Neural cell (in vitro differentiated cells): Measurements from ENCODE around the gene HOXC10. TPM values are rescaled to one million over a fixed set of nuclear protein-coding genes. Genes with fewer than 3 reads are reported as not detected.

Source experiments
- H2AFZ ChIP-seq: fragments of 200-600, 300-800 bp; sonication (generic), shearing (Covaris generic); 2 replicates; pipeline ENCODE4 v1.6.0; 2014; ENCODE audit warnings: low read depth, mild to moderate bottlenecking, antibody characterized with exemption, low read length, moderate library complexity
- H3F3A ChIP-seq: fragments of 200-600 bp; shearing (Covaris generic); 2 replicates; pipeline ENCODE4 v1.6.1; 2016; ENCODE audit warnings: mild to moderate bottlenecking, moderate library complexity, mixed read lengths, antibody characterized with exemption, low read length; ENCODE audit not compliant: insufficient read depth, poor library complexity, severe bottlenecking
- H3K27ac ChIP-seq: fragments of 200-600, 300-800 bp; sonication (generic), shearing (Covaris generic); 2 replicates; pipeline ENCODE4 v1.5.1; 2014; ENCODE audit warnings: mild to moderate bottlenecking, low read length, moderate library complexity
- H3K27me3 ChIP-seq: fragments of 300-800, 200-600 bp; sonication (generic), shearing (Covaris generic); 2 replicates; pipeline ENCODE4 v1.6.0; 2014; ENCODE audit warnings: mild to moderate bottlenecking, low read depth, low read length, moderate library complexity; ENCODE audit not compliant: insufficient read depth
- H3K36me3 ChIP-seq: fragments of 300-800, 200-600 bp; sonication (generic), shearing (Covaris generic); 2 replicates; pipeline ENCODE4 v1.5.1; 2014; ENCODE audit warnings: mild to moderate bottlenecking, antibody characterized with exemption, low read length, moderate library complexity; ENCODE audit not compliant: insufficient read depth
- H3K4me2 ChIP-seq: fragments of 300-800, 200-600 bp; sonication (generic), shearing (Covaris generic); 2 replicates; pipeline ENCODE4 v1.6.0; 2014; ENCODE audit warnings: mild to moderate bottlenecking, low read length
- H3K4me3 ChIP-seq: fragments of 300-800, 200-600 bp; sonication (generic), shearing (Covaris generic); 2 replicates; pipeline ENCODE4 v1.5.1; 2014; ENCODE audit warnings: mild to moderate bottlenecking, low read length, moderate library complexity
- H3K79me2 ChIP-seq: fragments of 200-600 bp; shearing (Covaris generic); replicated peaks from 2 replicates; pipeline ENCODE4 v1.6.0; 2014; ENCODE audit warnings: mild to moderate bottlenecking, low read length, moderate library complexity; ENCODE audit not compliant: insufficient read depth
- H3K9ac ChIP-seq: fragments of 300-800, 200-600 bp; sonication (generic), shearing (Covaris generic); 2 replicates; pipeline ENCODE4 v1.6.1; 2016; ENCODE audit warnings: mild to moderate bottlenecking, low read length, mixed read lengths
- H3K9me2 ChIP-seq: fragments of 200-600 bp; shearing (Covaris generic); 2 replicates; pipeline ENCODE4 v1.6.1; 2016; ENCODE audit warnings: mild to moderate bottlenecking, low read length, mixed read lengths; ENCODE audit not compliant: insufficient read depth
- H3K9me3 ChIP-seq: fragments of 200-600, 300-800 bp; sonication (generic), shearing (Covaris generic); 2 replicates; pipeline ENCODE4 v1.6.1; 2016; ENCODE audit warnings: mild to moderate bottlenecking, mixed run types, low read length, moderate library complexity, mixed read lengths
- H4K20me1 ChIP-seq: fragments of 200-600 bp; shearing (Covaris generic); 2 replicates; pipeline ENCODE4 v1.6.1; 2016; ENCODE audit warnings: mild to moderate bottlenecking, mixed run types; ENCODE audit not compliant: insufficient read depth
- CTCF ChIP-seq: fragments of 450-650 bp; IDR thresholded peaks from 2 replicates; pipeline ENCODE4 v1.5.1; 2014; ENCODE audit warnings: antibody characterized with exemption, mild to moderate bottlenecking, moderate library complexity; ENCODE audit not compliant: poor library complexity, severe bottlenecking
- EP300 ChIP-seq: fragments of 450-650 bp; conservative IDR thresholded peaks from 2 replicates; pipeline ENCODE4 v1.6.1; 2014; ENCODE audit warnings: antibody characterized with exemption, mild to moderate bottlenecking, moderate library complexity; ENCODE audit not compliant: poor library complexity, severe bottlenecking
- EZH2 ChIP-seq: fragments of 200-600, 300-800 bp; shearing (Covaris generic), sonication (generic); IDR thresholded peaks from 2 replicates; pipeline ENCODE4 v1.6.1; 2014; ENCODE audit warnings: antibody characterized with exemption, low read length, borderline replicate concordance, mild to moderate bottlenecking; ENCODE audit not compliant: insufficient read depth, poor library complexity, severe bottlenecking
- MXI1 ChIP-seq: fragments of 450-650 bp; conservative IDR thresholded peaks from 2 replicates; pipeline ENCODE4 v1.6.1; 2014; ENCODE audit warnings: antibody characterized with exemption, mild to moderate bottlenecking; ENCODE audit not compliant: poor library complexity, severe bottlenecking
- POLR2AphosphoS5 ChIP-seq: IDR thresholded peaks from 2 replicates; pipeline ENCODE4 v1.6.1; 2012
- RAD21 ChIP-seq: fragments of 450-650 bp; conservative IDR thresholded peaks from 2 replicates; pipeline ENCODE4 v1.6.1; 2014; ENCODE audit warnings: antibody characterized with exemption, mild to moderate bottlenecking, moderate library complexity
- SMC3 ChIP-seq: fragments of 450-650 bp; conservative IDR thresholded peaks from 2 replicates; pipeline ENCODE4 v1.6.1; 2014; ENCODE audit warnings: antibody characterized with exemption, mild to moderate bottlenecking, moderate library complexity; ENCODE audit not compliant: poor library complexity
- TAF1 ChIP-seq: IDR thresholded peaks from 2 replicates; pipeline ENCODE4 v1.6.1; 2012; ENCODE audit warnings: low read depth
- polyA plus RNA-seq: library from polyadenylated mRNA; depleted of rRNA; stranded (reverse); fragments of >200 nt; gene quantifications from 2 replicates; pipeline ENCODE4 v1.2.3, GENCODE V29; 2014
- TF ChIP-seq, protein P1 (sequence below): IDR thresholded peaks from 2 replicates; pipeline ENCODE4 v1.6.1; 2012; ENCODE audit warnings: borderline replicate concordance

HOXC10 gene
- polyA plus RNA-seq, 1 donor from 2014 or later: not detected

DNA sequence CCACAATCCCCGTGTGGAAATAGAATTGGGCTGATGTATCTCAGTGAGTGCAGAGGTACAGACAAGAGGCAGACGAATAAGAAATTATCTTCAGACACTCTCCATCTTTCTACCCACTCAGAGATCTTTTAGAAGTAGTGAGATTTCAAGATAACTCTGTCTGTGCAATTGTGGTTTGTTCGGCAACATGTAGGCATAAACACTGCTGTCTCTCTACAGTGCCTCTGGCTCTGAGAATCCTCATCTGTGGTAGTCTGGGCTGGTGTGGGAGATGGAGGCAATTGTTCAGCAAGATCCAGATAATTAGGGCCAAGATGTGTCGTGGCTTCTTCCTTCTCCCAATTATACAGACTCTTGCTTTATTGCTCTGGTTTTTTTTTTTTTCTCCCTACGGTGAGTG is 43.2 kb upstream of the HOXC10 start:
- H3K4me2 ChIP-seq: no peak overlapping the region
- no peaks in the 10 kb centered on the region for H3K36me3 ChIP-seq
- H4K20me1 ChIP-seq: no peaks in the 10 kb centered on the region
- H3K79me2 ChIP-seq: no peaks in the 10 kb centered on the region
- no peak overlapping the region for H2AFZ ChIP-seq
- TF ChIP-seq POLR2AphosphoS5 (no peak), EP300 (no peak), SMC3 (no peak), EZH2 (no peak), MXI1 (no peak), RAD21 (no peak), CTCF (no peak), TAF1 (no peak)
- TF ChIP-seq, protein P1, sequence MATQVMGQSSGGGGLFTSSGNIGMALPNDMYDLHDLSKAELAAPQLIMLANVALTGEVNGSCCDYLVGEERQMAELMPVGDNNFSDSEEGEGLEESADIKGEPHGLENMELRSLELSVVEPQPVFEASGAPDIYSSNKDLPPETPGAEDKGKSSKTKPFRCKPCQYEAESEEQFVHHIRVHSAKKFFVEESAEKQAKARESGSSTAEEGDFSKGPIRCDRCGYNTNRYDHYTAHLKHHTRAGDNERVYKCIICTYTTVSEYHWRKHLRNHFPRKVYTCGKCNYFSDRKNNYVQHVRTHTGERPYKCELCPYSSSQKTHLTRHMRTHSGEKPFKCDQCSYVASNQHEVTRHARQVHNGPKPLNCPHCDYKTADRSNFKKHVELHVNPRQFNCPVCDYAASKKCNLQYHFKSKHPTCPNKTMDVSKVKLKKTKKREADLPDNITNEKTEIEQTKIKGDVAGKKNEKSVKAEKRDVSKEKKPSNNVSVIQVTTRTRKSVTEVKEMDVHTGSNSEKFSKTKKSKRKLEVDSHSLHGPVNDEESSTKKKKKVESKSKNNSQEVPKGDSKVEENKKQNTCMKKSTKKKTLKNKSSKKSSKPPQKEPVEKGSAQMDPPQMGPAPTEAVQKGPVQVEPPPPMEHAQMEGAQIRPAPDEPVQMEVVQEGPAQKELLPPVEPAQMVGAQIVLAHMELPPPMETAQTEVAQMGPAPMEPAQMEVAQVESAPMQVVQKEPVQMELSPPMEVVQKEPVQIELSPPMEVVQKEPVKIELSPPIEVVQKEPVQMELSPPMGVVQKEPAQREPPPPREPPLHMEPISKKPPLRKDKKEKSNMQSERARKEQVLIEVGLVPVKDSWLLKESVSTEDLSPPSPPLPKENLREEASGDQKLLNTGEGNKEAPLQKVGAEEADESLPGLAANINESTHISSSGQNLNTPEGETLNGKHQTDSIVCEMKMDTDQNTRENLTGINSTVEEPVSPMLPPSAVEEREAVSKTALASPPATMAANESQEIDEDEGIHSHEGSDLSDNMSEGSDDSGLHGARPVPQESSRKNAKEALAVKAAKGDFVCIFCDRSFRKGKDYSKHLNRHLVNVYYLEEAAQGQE: no peak
- no peaks in the 10 kb centered on the region for H3K9me3 ChIP-seq
- no peak overlapping the region for H3K4me3 ChIP-seq
- peaks cover 100% of the 10 kb centered on the region for H3K27me3 ChIP-seq
- H3K27ac ChIP-seq: no peak overlapping the region
- no peaks in the 10 kb centered on the region for H3F3A ChIP-seq
- no peak overlapping the region for H3K9ac ChIP-seq
- no peaks in the 10 kb centered on the region for H3K9me2 ChIP-seq

DNA sequence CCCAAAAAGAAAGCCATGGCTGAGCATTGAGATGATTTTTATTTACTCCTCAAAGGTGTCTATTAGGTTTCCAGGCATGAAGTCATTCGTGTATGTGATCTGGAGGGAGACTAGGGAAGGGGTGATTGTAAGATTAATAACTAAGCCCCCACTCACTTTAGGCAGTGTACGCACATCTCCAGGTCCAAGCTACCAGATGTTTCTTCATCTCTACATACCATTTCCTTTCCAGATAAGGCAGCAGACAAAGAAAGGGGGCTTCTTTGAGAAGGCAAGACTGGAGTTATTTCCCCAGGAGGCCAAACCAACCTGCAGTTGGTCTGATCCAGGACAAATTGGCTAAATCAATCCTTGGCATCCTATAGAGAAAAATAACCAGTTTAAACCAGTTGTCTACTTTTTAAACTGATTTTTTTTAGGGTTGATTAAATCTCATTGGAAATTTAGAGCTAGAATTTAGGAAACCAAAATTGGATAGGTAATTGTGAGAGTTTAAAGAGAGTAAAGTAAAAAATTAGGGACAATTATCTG is 42.4 kb upstream of the HOXC10 start:
- H4K20me1 ChIP-seq: no peaks in the 10 kb centered on the region
- H3K4me3 ChIP-seq: no peak overlapping the region
- H3K4me2 ChIP-seq: no peak overlapping the region
- no peak overlapping the region for H3K27ac ChIP-seq
- TF ChIP-seq SMC3 (no peak), RAD21 (no peak), CTCF (no peak), EZH2 (no peak), MXI1 (no peak), TAF1 (no peak), EP300 (no peak), POLR2AphosphoS5 (no peak)
- TF ChIP-seq, protein P1: no peak
- H2AFZ ChIP-seq: no peak overlapping the region
- H3K9ac ChIP-seq: no peak overlapping the region
- no peaks in the 10 kb centered on the region for H3K36me3 ChIP-seq
- H3K9me2 ChIP-seq: no peaks in the 10 kb centered on the region
- no peaks in the 10 kb centered on the region for H3K9me3 ChIP-seq
- H3K79me2 ChIP-seq: no peaks in the 10 kb centered on the region
- peaks cover 100% of the 10 kb centered on the region for H3K27me3 ChIP-seq
- H3F3A ChIP-seq: no peaks in the 10 kb centered on the region
